ENCODE data around the gene ZDHHC4.

- TF ChIP-seq, protein P1, sequence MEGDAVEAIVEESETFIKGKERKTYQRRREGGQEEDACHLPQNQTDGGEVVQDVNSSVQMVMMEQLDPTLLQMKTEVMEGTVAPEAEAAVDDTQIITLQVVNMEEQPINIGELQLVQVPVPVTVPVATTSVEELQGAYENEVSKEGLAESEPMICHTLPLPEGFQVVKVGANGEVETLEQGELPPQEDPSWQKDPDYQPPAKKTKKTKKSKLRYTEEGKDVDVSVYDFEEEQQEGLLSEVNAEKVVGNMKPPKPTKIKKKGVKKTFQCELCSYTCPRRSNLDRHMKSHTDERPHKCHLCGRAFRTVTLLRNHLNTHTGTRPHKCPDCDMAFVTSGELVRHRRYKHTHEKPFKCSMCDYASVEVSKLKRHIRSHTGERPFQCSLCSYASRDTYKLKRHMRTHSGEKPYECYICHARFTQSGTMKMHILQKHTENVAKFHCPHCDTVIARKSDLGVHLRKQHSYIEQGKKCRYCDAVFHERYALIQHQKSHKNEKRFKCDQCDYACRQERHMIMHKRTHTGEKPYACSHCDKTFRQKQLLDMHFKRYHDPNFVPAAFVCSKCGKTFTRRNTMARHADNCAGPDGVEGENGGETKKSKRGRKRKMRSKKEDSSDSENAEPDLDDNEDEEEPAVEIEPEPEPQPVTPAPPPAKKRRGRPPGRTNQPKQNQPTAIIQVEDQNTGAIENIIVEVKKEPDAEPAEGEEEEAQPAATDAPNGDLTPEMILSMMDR (IDR thresholded peaks at IDR 0.05; ENCODE audit: low read depth, low read length, poor library complexity, severe bottlenecking) = no peak
- no peak for TF ChIP-seq EZH2phosphoT487 (IDR thresholded peaks at IDR 0.05; ENCODE audit: borderline replicate concordance, low read length)
These were observed 37.9 kb downstream of the ZDHHC4 start, which contains the start of gene ZNF853 for GRCh38 chr7:6614953-6615722.

Measured in DOHH2 (cell line).